MM.1S (cell line): ENCODE measurements around the gene NPFF.

ENCODE experiments used
- CTCF ChIP-seq: fragments of 300-600 bp; sonication (generic); IDR thresholded peaks from 2 replicates; pipeline ENCODE4 v1.5.1; 2016; ENCODE audit warnings: antibody characterized with exemption, low read length, mixed read lengths
- EZH2 ChIP-seq: fragments of 300-600 bp; sonication (generic); optimal IDR thresholded peaks from 2 replicates; pipeline ENCODE3; 2017; ENCODE audit warnings: low read depth, mild to moderate bottlenecking, antibody characterized with exemption, low read length, mixed read lengths
- EZH2phosphoT487 ChIP-seq: fragments of 300-600 bp; sonication (generic); IDR thresholded peaks from 2 replicates; pipeline ENCODE4 v1.6.1; 2018; ENCODE audit warnings: antibody characterized with exemption, low read length

DNA sequence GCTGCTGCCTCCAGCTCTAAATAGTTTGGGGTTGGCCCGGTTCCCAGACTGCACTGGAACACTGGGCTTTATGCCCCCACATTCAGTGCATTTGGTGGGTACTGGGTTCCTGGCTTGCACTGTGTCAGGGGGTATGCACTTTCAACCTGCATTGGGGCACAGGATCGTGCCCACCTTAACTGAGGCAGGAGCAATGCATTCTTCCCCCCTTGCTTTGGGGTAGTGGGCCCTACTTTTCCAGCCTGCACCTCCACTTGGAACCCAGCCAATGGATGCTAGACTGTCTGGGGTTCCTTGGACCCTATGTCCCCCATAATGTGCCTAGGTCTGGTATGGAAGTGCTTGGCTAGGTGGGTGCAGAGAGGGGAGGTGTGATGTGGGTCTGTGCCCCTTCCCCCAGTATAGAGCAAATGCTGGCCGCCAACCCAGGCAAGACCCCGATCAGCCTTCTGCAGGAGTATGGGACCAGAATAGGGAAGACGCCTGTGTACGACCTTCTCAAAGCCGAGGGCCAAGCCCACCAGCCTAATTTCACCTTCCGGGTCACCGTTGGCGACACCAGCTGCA lies 5.6 kb downstream of the NPFF start:
- TF ChIP-seq CTCF (no peak), EZH2 (no peak), EZH2phosphoT487 (no peak)
